ENCODE results near the gene MOK. TPM values are rescaled to one million over a fixed set of nuclear protein-coding genes. Genes with fewer than 3 reads are reported as not detected.

The MOK gene
- total RNA-seq, 3 donors from 2014 or later (not counting 1 experiment from before 2014, with no cell fraction given): 3.9 to 6.5 (median 4.7) TPM

GRCh38 chr14:102251161-102251560 is 53.8 kb downstream of the MOK start:
- no peak for TF ChIP-seq CTCF (IDR thresholded peaks at IDR 0.05)
- no peaks in the 10 kb centered on the region for H3K27me3 ChIP-seq (ENCODE audit: control insufficient read depth, insufficient read depth, low read length)
- intact Hi-C loops (cut with micrococcal nuclease): no loop called here
- H3K36me3 ChIP-seq (ENCODE audit: control insufficient read depth, insufficient read depth, low read length): no peaks in the 10 kb centered on the region
- H3K4me3 ChIP-seq (ENCODE audit: low read length): no peak overlapping the region
- Mint-ChIP-seq H3K27me3 (ENCODE audit: low read depth in 2 of 2) (no peaks in the 10 kb centered on the region), H3K4me1 (no peaks in the 10 kb centered on the region), H3K36me3 (no peaks in the 10 kb centered on the region), H3K4me3 (no peak overlapping the region), H3K27ac (no peak overlapping the region), H3K9me3 (no peaks in the 10 kb centered on the region)
- WGBS (ENCODE audit: insufficient coverage): 89% methylated on average over 7 of the region's 8 CpGs
- no peaks in the 10 kb centered on the region for H3K9me3 ChIP-seq (ENCODE audit: control insufficient read depth, insufficient read depth, low read length)
- DNase-seq: no peak
- no peaks in the 10 kb centered on the region for H3K4me1 ChIP-seq (ENCODE audit: control insufficient read depth, insufficient read depth, low read length)
- no peak overlapping the region for H3K27ac ChIP-seq (ENCODE audit: low read length)
- no peak for ATAC-seq

GRCh38 chr14:102250636-102251035 is 54.3 kb downstream of the MOK start:
- no peaks in the 10 kb centered on the region for H3K9me3 Mint-ChIP-seq
- no peak for TF ChIP-seq CTCF (IDR thresholded peaks at IDR 0.05)
- no peak overlapping the region for H3K4me3 ChIP-seq (ENCODE audit: low read length)
- no peaks in the 10 kb centered on the region for H3K27me3 Mint-ChIP-seq (ENCODE audit: low read depth in 2 of 2)
- H3K4me1 Mint-ChIP-seq: no peaks in the 10 kb centered on the region
- intact Hi-C loops (cut with micrococcal nuclease): no loop called here
- no peak overlapping the region for H3K4me3 Mint-ChIP-seq
- DNase-seq (no peak), ATAC-seq (no peak)
- H3K9me3 ChIP-seq (ENCODE audit: control insufficient read depth, insufficient read depth, low read length): no peaks in the 10 kb centered on the region
- no peak overlapping the region for H3K27ac ChIP-seq (ENCODE audit: low read length)
- WGBS (ENCODE audit: insufficient coverage): 96% methylated on average over 15 of the region's 15 CpGs
- no peaks in the 10 kb centered on the region for H3K27me3 ChIP-seq (ENCODE audit: control insufficient read depth, insufficient read depth, low read length)
- H3K27ac Mint-ChIP-seq: no peak overlapping the region
- H3K4me1 ChIP-seq (ENCODE audit: control insufficient read depth, insufficient read depth, low read length): no peaks in the 10 kb centered on the region
- no peaks in the 10 kb centered on the region for H3K36me3 Mint-ChIP-seq
- H3K36me3 ChIP-seq (ENCODE audit: control insufficient read depth, insufficient read depth, low read length): no peaks in the 10 kb centered on the region

GRCh38 chr14:102249981-102250380 is 55.0 kb downstream of the MOK start:
- H3K36me3 ChIP-seq (ENCODE audit: control insufficient read depth, insufficient read depth, low read length): no peaks in the 10 kb centered on the region
- WGBS (ENCODE audit: insufficient coverage): 87% methylated on average over 3 of the region's 6 CpGs
- intact Hi-C loops (cut with micrococcal nuclease): no loop called here
- Mint-ChIP-seq H3K27me3 (ENCODE audit: low read depth in 2 of 2) (no peaks in the 10 kb centered on the region), H3K27ac (no peak overlapping the region), H3K4me3 (no peak overlapping the region), H3K4me1 (no peaks in the 10 kb centered on the region), H3K36me3 (no peaks in the 10 kb centered on the region), H3K9me3 (no peaks in the 10 kb centered on the region)
- H3K4me3 ChIP-seq (ENCODE audit: low read length): no peak overlapping the region
- no peak for DNase-seq
- TF ChIP-seq CTCF (IDR thresholded peaks at IDR 0.05): no peak
- H3K27me3 ChIP-seq (ENCODE audit: control insufficient read depth, insufficient read depth, low read length): no peaks in the 10 kb centered on the region
- no peaks in the 10 kb centered on the region for H3K4me1 ChIP-seq (ENCODE audit: control insufficient read depth, insufficient read depth, low read length)
- no peak for ATAC-seq
- no peak overlapping the region for H3K27ac ChIP-seq (ENCODE audit: low read length)
- no peaks in the 10 kb centered on the region for H3K9me3 ChIP-seq (ENCODE audit: control insufficient read depth, insufficient read depth, low read length)

- no peak for TF ChIP-seq CTCF (IDR thresholded peaks at IDR 0.05)
- Mint-ChIP-seq H3K27me3 (ENCODE audit: low read depth in 2 of 2) (no peaks in the 10 kb centered on the region), H3K36me3 (no peaks in the 10 kb centered on the region), H3K27ac (no peak overlapping the region), H3K4me1 (no peaks in the 10 kb centered on the region), H3K9me3 (no peaks in the 10 kb centered on the region), H3K4me3 (no peak overlapping the region)
- intact Hi-C loops (cut with micrococcal nuclease): no loop called here
- DNase-seq (no peak), ATAC-seq (no peak)
- Histone ChIP-seq H3K4me1 (ENCODE audit: control insufficient read depth, insufficient read depth, low read length) (no peaks in the 10 kb centered on the region), H3K9me3 (ENCODE audit: control insufficient read depth, insufficient read depth, low read length) (no peaks in the 10 kb centered on the region), H3K36me3 (ENCODE audit: control insufficient read depth, insufficient read depth, low read length) (no peaks in the 10 kb centered on the region), H3K4me3 (ENCODE audit: low read length) (no peak overlapping the region), H3K27ac (ENCODE audit: low read length) (no peak overlapping the region), H3K27me3 (ENCODE audit: control insufficient read depth, insufficient read depth, low read length) (no peaks in the 10 kb centered on the region)
- 91% methylated on average over 12 of the region's 12 CpGs for WGBS (ENCODE audit: insufficient coverage)
Measured at GRCh38 chr14:102249041-102249440, 55.9 kb downstream of the MOK start.

All from natural killer cell (primary cell).